Measurements from ENCODE around the gene BSG.

GRCh38 chr19:590396-590745, 18.0 kb downstream of the BSG start:
- TF ChIP-seq CTCF (conservative IDR thresholded peaks at IDR 0.05 in 1 of 2, IDR thresholded peaks at IDR 0.05 in 1 of 2; ENCODE audit: low read depth in 1 of 2, low read length in 2 of 2) (no peak), EZH2 (IDR thresholded peaks at IDR 0.05; ENCODE audit: low read length, missing control alignments) (peak; percentile 78)
